SK-N-SH (cell line): ENCODE data around the gene EPHA6.

ENCODE experiments used
- CTCF ChIP-seq: fragments of 200-600 bp; sonication (generic); IDR thresholded peaks from 2 replicates; pipeline ENCODE4 v1.6.1; 2017; ENCODE audit warnings: antibody characterized with exemption, mild to moderate bottlenecking, moderate library complexity
- EP300 ChIP-seq, 2 experiments: IDR thresholded peaks; 2 replicates each; pipeline versions ENCODE4 v1.4.0 to v1.6.1; 2012; ENCODE audit warnings: borderline replicate concordance in 1 of 2, low read depth in 1 of 2, low read length in 1 of 2
- EZH2phosphoT487 ChIP-seq: fragments of 200-600 bp; sonication (generic); IDR thresholded peaks from 2 replicates; pipeline ENCODE4 v1.6.1; 2017; ENCODE audit warnings: low read depth, mixed run types, mild to moderate bottlenecking, antibody characterized with exemption, moderate library complexity, borderline replicate concordance
- PBX3 ChIP-seq: IDR thresholded peaks from 2 replicates; pipeline ENCODE4; 2012
- POLR2AphosphoS5 ChIP-seq: IDR thresholded peaks from 2 replicates; pipeline ENCODE4 v1.6.1; 2012; ENCODE audit warnings: low read depth, low read length
- RAD21 ChIP-seq: IDR thresholded peaks from 2 replicates; pipeline ENCODE4 v1.6.1; 2012; ENCODE audit warnings: mild to moderate bottlenecking, low read length
- RCOR1 ChIP-seq: fragments of 150-350 bp; IDR thresholded peaks from 2 replicates; pipeline ENCODE4 v1.6.1; 2017; ENCODE audit warnings: antibody characterized with exemption, low read length
- REST ChIP-seq: IDR thresholded peaks from 2 replicates; pipeline ENCODE4 v1.6.1; 2012; ENCODE audit warnings: mild to moderate bottlenecking, low read depth, low read length, moderate library complexity
- SMC3 ChIP-seq: IDR thresholded peaks from 2 replicates; pipeline ENCODE4 v1.6.1; 2012; ENCODE audit warnings: low read depth, low read length, improper control_type of control experiment
- TAF1 ChIP-seq: IDR thresholded peaks from 2 replicates; pipeline ENCODE4 v1.6.1; 2012; ENCODE audit warnings: low read depth, mild to moderate bottlenecking, low read length, moderate library complexity, borderline replicate concordance
- USF2 ChIP-seq: fragments of 150-350 bp; IDR thresholded peaks from 2 replicates; pipeline ENCODE4 v1.6.1; 2017; ENCODE audit warnings: antibody characterized with exemption, low read length, low read depth, borderline replicate concordance

- TF ChIP-seq PBX3 (no peak), CTCF (no peak), RAD21 (no peak), POLR2AphosphoS5 (no peak), REST (no peak), RCOR1 (no peak), USF2 (no peak), EP300 (IDR thresholded peaks at IDR 0.05; ENCODE audit: borderline replicate concordance in 1 of 2, low read depth in 1 of 2, low read length in 1 of 2) (no peak), TAF1 (no peak), EZH2phosphoT487 (no peak), SMC3 (no peak)
These were observed 833.1 kb downstream of the EPHA6 start for GRCh38 chr3:97647441-97647982.
